ENCODE data around the gene RNF181.

The RNF181 gene

GRCh38 chr2:85584354-85584856, 11.1 kb upstream of the RNF181 start, which contains the start of gene VAMP5:
TSS of gene VAMP5 (plus strand) at chr2:85584431. CDS start at chr2:85584491, 60 bp downstream.
- no peak for DNase-seq (ENCODE audit: low read depth)
- TF ChIP-seq POLR2A (IDR thresholded peaks at IDR 0.05; ENCODE audit: extremely low read depth, insufficient read length) (no peak), MYC (IDR thresholded peaks at IDR 0.05; ENCODE audit: low read depth, low read length) (no peak), MAX (IDR thresholded peaks at IDR 0.05; ENCODE audit: low read depth, low read length) (no peak), CTCF (IDR thresholded peaks at IDR 0.05; ENCODE audit: low read depth, low read length) (no peak)
- H3K4me3 ChIP-seq (ENCODE audit: low read depth, low read length) = no peak within 1 kb of the TSS

GRCh38 chr2:85584857-85585780, 10.4 kb upstream of the RNF181 start:
- TF ChIP-seq MAX (IDR thresholded peaks at IDR 0.05; ENCODE audit: low read depth, low read length) (no peak), MYC (IDR thresholded peaks at IDR 0.05; ENCODE audit: low read depth, low read length) (no peak), POLR2A (IDR thresholded peaks at IDR 0.05; ENCODE audit: extremely low read depth, insufficient read length) (no peak), CTCF (IDR thresholded peaks at IDR 0.05; ENCODE audit: low read depth, low read length) (no peak)
- DNase-seq (ENCODE audit: low read depth) = no peak
- no peak overlapping the region for H3K4me3 ChIP-seq (ENCODE audit: low read depth, low read length)

GRCh38 chr2:85585781-85586105, 9.8 kb upstream of the RNF181 start:
- TF ChIP-seq MAX (IDR thresholded peaks at IDR 0.05; ENCODE audit: low read depth, low read length) (no peak), POLR2A (IDR thresholded peaks at IDR 0.05; ENCODE audit: extremely low read depth, insufficient read length) (no peak), MYC (IDR thresholded peaks at IDR 0.05; ENCODE audit: low read depth, low read length) (no peak), CTCF (IDR thresholded peaks at IDR 0.05; ENCODE audit: low read depth, low read length) (no peak)
- H3K4me3 ChIP-seq (ENCODE audit: low read depth, low read length) = no peak overlapping the region
- DNase-seq (ENCODE audit: low read depth) = no peak

GRCh38 chr2:85588236-85588635, 7.3 kb upstream of the RNF181 start:
- no peak for TF ChIP-seq MYC (IDR thresholded peaks at IDR 0.05; ENCODE audit: low read depth, low read length)
- TF ChIP-seq CTCF (IDR thresholded peaks at IDR 0.05; ENCODE audit: low read depth, low read length) = no peak
- TF ChIP-seq POLR2A (IDR thresholded peaks at IDR 0.05; ENCODE audit: extremely low read depth, insufficient read length) = no peak
- TF ChIP-seq MAX (IDR thresholded peaks at IDR 0.05; ENCODE audit: low read depth, low read length) = no peak
- peak overlapping the region; percentile 17 for H3K4me3 ChIP-seq (ENCODE audit: low read depth, low read length)
- DNase-seq (ENCODE audit: low read depth) = peak; percentile 80

- TF ChIP-seq POLR2A (IDR thresholded peaks at IDR 0.05; ENCODE audit: extremely low read depth, insufficient read length) (no peak), MYC (IDR thresholded peaks at IDR 0.05; ENCODE audit: low read depth, low read length) (no peak), CTCF (IDR thresholded peaks at IDR 0.05; ENCODE audit: low read depth, low read length) (no peak), MAX (IDR thresholded peaks at IDR 0.05; ENCODE audit: low read depth, low read length) (no peak)
- peak overlapping the region; percentile 17 for H3K4me3 ChIP-seq (ENCODE audit: low read depth, low read length)
- DNase-seq (ENCODE audit: low read depth) = no peak
Observed at GRCh38 chr2:85588645-85589044, 6.9 kb upstream of the RNF181 start.

Measured in NB4 (cell line).